Progenitor cell of endocrine pancreas (in vitro differentiated cells): Measurements from ENCODE around the gene CMIP. TPM values are rescaled to one million over a fixed set of nuclear protein-coding genes. Genes with fewer than 3 reads are reported as not detected.

ENCODE experiments used
- DNase-seq: peaks from one replicate; pipeline ENCODE4 v3.0.0; 2021; ENCODE audit warnings: low spot score; ENCODE audit not compliant: unreplicated experiment
- H3K27ac Mint-ChIP-seq: 2 replicates; pipeline ENCODE4 v1.8.0; 2021; ENCODE audit warnings: mild to moderate bottlenecking, moderate library complexity, mixed read lengths
- H3K27me3 Mint-ChIP-seq: 2 replicates; pipeline ENCODE4 v1.8.0; 2021; ENCODE audit warnings: mixed read lengths
- H3K36me3 Mint-ChIP-seq: 2 replicates; pipeline ENCODE4 v1.8.0; 2022; ENCODE audit warnings: mixed read lengths; ENCODE audit not compliant: insufficient read depth
- H3K4me1 Mint-ChIP-seq: 2 replicates; pipeline ENCODE4 v1.8.0; 2021; ENCODE audit warnings: low read depth, mixed read lengths
- H3K4me3 Mint-ChIP-seq: 2 replicates; pipeline ENCODE4 v1.8.0; 2021; ENCODE audit warnings: low read depth, mild to moderate bottlenecking, moderate library complexity, mixed read lengths
- H3K9me3 Mint-ChIP-seq: 2 replicates; pipeline ENCODE4 v1.8.0; 2021; ENCODE audit warnings: low read depth, mixed read lengths
- total RNA-seq: library from RNA; stranded (reverse); gene quantifications from 2 replicates; pipeline ENCODE4 v1.2.1, GENCODE V29; 2021
- TF ChIP-seq, protein P1 (sequence below): fragments of 200-600 bp; sonication (generic); IDR thresholded peaks from one replicate; pipeline ENCODE4 v1.5.0; 2021; ENCODE audit warnings: antibody characterized with exemption, mild to moderate bottlenecking; ENCODE audit not compliant: unreplicated experiment

Gene CMIP
- total RNA-seq, 1 donor from 2014 or later: 62.7 TPM

DNA sequence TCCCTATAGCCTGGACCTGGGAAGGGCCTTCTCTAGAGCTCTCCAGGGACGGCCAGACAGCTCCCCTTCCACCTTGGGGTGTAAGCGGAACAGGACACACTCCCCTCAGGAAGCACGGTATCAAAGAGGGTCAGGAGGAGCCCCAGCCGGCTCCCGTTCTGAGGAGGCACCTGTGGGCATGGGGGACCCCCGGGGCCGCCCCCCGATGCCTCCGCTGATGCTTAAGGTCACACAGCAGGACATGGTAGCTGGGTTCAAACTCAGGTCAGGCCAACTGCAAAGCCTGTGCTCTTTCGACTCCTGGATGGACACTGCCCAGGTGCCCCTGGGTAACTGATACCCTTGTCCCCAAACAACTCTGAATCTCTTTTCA is 49.8 kb downstream of the CMIP start:
- H3K36me3 Mint-ChIP-seq: no peaks in the 10 kb centered on the region
- no peak overlapping the region for H3K4me3 Mint-ChIP-seq
- peaks cover 12% of the 10 kb centered on the region for H3K4me1 Mint-ChIP-seq
- H3K9me3 Mint-ChIP-seq: no peaks in the 10 kb centered on the region
- no peaks in the 10 kb centered on the region for H3K27me3 Mint-ChIP-seq
- DNase-seq: no peak
- TF ChIP-seq, protein P1, sequence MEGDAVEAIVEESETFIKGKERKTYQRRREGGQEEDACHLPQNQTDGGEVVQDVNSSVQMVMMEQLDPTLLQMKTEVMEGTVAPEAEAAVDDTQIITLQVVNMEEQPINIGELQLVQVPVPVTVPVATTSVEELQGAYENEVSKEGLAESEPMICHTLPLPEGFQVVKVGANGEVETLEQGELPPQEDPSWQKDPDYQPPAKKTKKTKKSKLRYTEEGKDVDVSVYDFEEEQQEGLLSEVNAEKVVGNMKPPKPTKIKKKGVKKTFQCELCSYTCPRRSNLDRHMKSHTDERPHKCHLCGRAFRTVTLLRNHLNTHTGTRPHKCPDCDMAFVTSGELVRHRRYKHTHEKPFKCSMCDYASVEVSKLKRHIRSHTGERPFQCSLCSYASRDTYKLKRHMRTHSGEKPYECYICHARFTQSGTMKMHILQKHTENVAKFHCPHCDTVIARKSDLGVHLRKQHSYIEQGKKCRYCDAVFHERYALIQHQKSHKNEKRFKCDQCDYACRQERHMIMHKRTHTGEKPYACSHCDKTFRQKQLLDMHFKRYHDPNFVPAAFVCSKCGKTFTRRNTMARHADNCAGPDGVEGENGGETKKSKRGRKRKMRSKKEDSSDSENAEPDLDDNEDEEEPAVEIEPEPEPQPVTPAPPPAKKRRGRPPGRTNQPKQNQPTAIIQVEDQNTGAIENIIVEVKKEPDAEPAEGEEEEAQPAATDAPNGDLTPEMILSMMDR: no peak
- H3K27ac Mint-ChIP-seq: no peak overlapping the region

DNA sequence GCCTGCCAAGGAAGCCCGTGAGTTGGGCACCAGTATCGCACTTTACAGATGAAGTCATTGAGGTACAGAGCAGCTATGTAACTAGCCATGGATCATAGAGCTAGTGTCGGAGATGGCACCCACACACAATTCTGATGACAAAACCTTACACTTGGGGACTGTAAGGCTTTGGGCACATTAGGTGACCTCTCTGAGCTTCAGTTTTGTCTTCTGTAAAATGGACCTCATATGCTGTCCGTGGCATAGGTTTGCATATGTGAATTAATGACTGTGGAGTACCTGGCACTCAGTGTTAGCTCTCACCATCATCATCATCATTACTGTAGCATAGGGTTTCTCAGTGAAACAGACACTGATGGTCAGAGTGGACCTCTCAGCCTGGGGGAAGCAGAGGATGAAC is 50.3 kb downstream of the CMIP start:
- Mint-ChIP-seq H3K4me3 (no peak overlapping the region), H3K27ac (no peak overlapping the region), H3K27me3 (no peaks in the 10 kb centered on the region), H3K36me3 (no peaks in the 10 kb centered on the region), H3K4me1 (peaks cover 12% of the 10 kb centered on the region), H3K9me3 (no peaks in the 10 kb centered on the region)
- TF ChIP-seq, protein P1: no peak
- no peak for DNase-seq

DNA sequence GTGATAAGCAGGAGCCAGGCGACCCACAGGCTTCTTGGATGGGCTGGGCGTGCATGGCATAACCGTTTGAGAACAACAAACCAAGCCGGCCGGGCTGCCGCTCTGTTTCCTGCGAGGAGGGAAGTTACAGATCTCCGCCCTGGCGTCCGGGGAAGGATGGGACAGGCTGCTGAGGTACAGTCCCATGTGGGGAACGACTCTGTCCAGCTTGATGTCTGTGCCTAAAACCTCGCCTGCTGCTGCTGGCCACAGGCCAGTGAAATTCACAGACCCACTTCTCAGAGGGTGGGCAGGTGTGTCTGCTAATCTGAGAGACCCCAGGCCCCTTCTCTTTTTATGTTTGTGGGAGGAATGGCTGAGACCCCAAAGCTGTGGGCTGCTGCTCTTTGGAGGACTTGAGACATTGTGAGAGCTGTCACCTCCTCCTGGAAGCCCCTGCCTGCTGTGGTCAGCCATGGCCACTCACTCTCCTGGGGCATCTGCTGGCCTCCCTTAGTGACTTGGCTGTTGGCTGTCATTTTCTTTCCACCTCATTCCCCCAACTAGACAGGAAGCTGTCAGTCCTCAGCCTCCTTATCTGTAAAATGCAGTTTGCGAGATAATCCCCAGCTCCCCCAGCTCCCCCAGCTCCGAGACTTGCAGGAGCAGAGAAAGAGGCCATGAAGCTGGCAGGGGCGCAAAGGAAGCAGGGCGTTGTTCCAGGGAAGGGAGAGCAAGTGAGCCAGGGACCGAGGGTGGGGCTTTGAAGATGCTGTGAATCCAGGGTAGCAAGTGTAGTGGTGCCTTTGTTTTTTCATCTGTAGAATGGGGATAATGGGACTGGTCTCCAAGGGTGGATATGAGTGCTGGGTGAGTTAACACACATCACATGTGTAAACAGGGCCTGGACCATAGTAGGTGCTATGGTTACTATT is 51.0 kb downstream of the CMIP start:
- no peak overlapping the region for H3K4me3 Mint-ChIP-seq
- H3K4me1 Mint-ChIP-seq: peaks cover 12% of the 10 kb centered on the region
- no peaks in the 10 kb centered on the region for H3K27me3 Mint-ChIP-seq
- TF ChIP-seq, protein P1: no peak
- no peak for DNase-seq
- H3K9me3 Mint-ChIP-seq: no peaks in the 10 kb centered on the region
- no peaks in the 10 kb centered on the region for H3K36me3 Mint-ChIP-seq
- H3K27ac Mint-ChIP-seq: no peak overlapping the region

DNA sequence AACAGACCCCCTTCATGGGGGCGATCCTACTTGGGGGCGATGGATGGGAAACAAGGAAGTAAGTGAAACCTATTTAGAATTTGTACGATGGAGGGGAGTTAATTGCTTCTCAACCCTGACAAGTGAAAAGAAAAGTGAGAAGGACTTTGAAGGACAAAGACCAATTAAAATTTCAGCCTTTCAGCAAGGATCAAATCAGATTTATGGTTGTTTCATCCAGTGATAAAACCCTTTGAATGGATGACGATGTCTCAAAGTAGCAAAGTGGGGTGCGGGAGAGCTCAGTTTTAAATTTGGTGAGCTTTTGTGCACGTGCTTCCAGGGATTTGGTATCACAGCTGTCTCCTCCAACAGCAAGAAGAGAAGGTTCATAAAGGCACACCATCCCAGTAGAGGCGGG is 51.7 kb downstream of the CMIP start:
- TF ChIP-seq, protein P1: no peak
- peaks cover 12% of the 10 kb centered on the region for H3K4me1 Mint-ChIP-seq
- no peak overlapping the region for H3K27ac Mint-ChIP-seq
- H3K27me3 Mint-ChIP-seq: no peaks in the 10 kb centered on the region
- DNase-seq: no peak
- H3K4me3 Mint-ChIP-seq: no peak overlapping the region
- H3K36me3 Mint-ChIP-seq: no peaks in the 10 kb centered on the region
- H3K9me3 Mint-ChIP-seq: no peaks in the 10 kb centered on the region

DNA sequence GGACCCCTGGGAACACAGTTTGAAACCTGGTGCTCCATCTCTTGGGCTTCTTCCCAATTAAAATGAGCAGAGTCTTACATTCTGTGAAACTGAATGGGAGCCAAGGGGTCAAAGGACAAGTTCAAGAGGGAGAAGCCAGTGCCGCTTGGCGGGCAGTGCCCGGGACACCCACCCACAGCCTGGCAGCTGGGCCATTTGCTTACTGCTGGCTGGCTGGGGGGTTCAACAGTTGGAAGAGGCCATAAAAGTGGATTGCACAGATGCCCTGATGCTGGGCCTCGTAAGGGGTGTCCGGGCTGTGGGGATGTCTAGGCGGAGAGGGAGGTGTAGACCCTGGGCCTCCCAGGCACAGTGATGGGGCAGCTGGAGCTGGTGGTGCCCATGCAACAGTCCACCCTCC is 52.1 kb downstream of the CMIP start:
- Mint-ChIP-seq H3K36me3 (no peaks in the 10 kb centered on the region), H3K4me3 (no peak overlapping the region), H3K4me1 (peaks cover 12% of the 10 kb centered on the region), H3K9me3 (no peaks in the 10 kb centered on the region), H3K27me3 (no peaks in the 10 kb centered on the region), H3K27ac (no peak overlapping the region)
- no peak for DNase-seq
- TF ChIP-seq, protein P1: no peak
